ENCODE results near the gene ANKRD17. TPM values are rescaled to one million over a fixed set of nuclear protein-coding genes. Genes with fewer than 3 reads are reported as not detected.
A peak's percentile ranks its signal among the peaks of the same experiment; 100 is the strongest.

The ANKRD17 gene
- total RNA-seq, 1 experiment from 2014 or later = 65.7 TPM

GRCh38 chr4:73259571-73260090, 1.0 kb upstream of the ANKRD17 start:
- DNase-seq (ENCODE audit: unreplicated experiment) = no peak
- Mint-ChIP-seq H3K4me1 (ENCODE audit: insufficient read depth, unreplicated experiment) (peaks cover 10% of the 10 kb centered on the region), H3K9me3 (ENCODE audit: unreplicated experiment) (no peaks in the 10 kb centered on the region), H3K27me3 (ENCODE audit: insufficient read depth, unreplicated experiment) (no peaks in the 10 kb centered on the region), H3K4me3 (ENCODE audit: unreplicated experiment) (peak overlapping the region; percentile 82), H3K36me3 (ENCODE audit: insufficient read depth, unreplicated experiment) (peaks cover under 1% of the 10 kb centered on the region), H3K27ac (ENCODE audit: low read depth, unreplicated experiment) (peak overlapping the region; percentile 99)
- ChIA-PET POLR2A (interaction anchor here (0.6 to 6.3 kb wide), 33 partner anchors 9 to 919 kb away, joined by 3 to 82 read pairs (median 4); partner anchors contain the start of gene COX18), CTCF (interaction anchor here (0.6 to 1.7 kb wide), 8 partner anchors 8 to 394 kb away, joined by 3 to 5 read pairs (median 3); no protein-coding TSS in a partner anchor)
- no peak for TF ChIP-seq CTCF (IDR thresholded peaks at IDR 0.05; ENCODE audit: unreplicated experiment)
- TSS peak; percentile 73 for BruUV-seq (replicated peaks)
- intact Hi-C loops (cut with micrococcal nuclease) = loop anchor here (2.0 to 10.0 kb wide), 4 partner anchors 49 to 765 kb away; no protein-coding TSS in a partner anchor

DNA sequence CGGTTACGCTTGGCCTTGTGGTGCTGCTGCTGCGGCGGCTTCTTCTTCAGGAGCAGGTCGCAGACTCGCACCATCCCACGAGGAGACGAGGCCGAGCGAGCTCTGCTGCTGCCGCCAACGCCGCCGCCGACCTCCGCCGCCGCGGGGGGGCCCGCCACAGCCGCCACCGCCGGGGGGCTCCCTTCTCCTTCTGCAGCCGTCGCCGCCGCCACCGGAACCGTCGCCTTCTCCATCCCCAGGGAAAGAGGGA, 237 bp downstream of the ANKRD17 start:
- peak; percentile 15 for TF ChIP-seq CTCF (IDR thresholded peaks at IDR 0.05; ENCODE audit: unreplicated experiment)
- DNase-seq (ENCODE audit: unreplicated experiment) = no peak
- H3K27ac Mint-ChIP-seq (ENCODE audit: low read depth, unreplicated experiment) = peak overlapping the region; percentile 99
- BruUV-seq (replicated peaks) = no TSS peak
- ChIA-PET POLR2A (interaction anchor here (0.6 to 6.3 kb wide), 34 partner anchors 9 to 850 kb away, joined by 3 to 82 read pairs (median 5); partner anchors contain the start of gene COX18), CTCF (interaction anchor here (0.5 to 4.1 kb wide), 7 partner anchors 51 to 360 kb away, joined by 3 to 26 read pairs (median 3); no protein-coding TSS in a partner anchor)
- H3K4me3 Mint-ChIP-seq (ENCODE audit: unreplicated experiment) = peak overlapping the region; percentile 82
- intact Hi-C loops (cut with micrococcal nuclease) = loop anchor here (2.0 to 10.0 kb wide), 4 partner anchors 50 to 764 kb away; no protein-coding TSS in a partner anchor
- peaks cover 20% of the 10 kb centered on the region for H3K4me1 Mint-ChIP-seq (ENCODE audit: insufficient read depth, unreplicated experiment)
- peaks cover 9% of the 10 kb centered on the region for H3K36me3 Mint-ChIP-seq (ENCODE audit: insufficient read depth, unreplicated experiment)
- no peaks in the 10 kb centered on the region for H3K27me3 Mint-ChIP-seq (ENCODE audit: insufficient read depth, unreplicated experiment)
- no peaks in the 10 kb centered on the region for H3K9me3 Mint-ChIP-seq (ENCODE audit: unreplicated experiment)

GRCh38 chr4:73257651-73258435, 755 bp downstream of the ANKRD17 start:
- H3K9me3 Mint-ChIP-seq (ENCODE audit: unreplicated experiment) = no peaks in the 10 kb centered on the region

More at GRCh38 chr4:73257651-73258435, 755 bp downstream of the ANKRD17 start:
- Mint-ChIP-seq H3K27ac (ENCODE audit: low read depth, unreplicated experiment) (peak overlapping the region; percentile 99), H3K4me3 (ENCODE audit: unreplicated experiment) (peak overlapping the region; percentile 82), H3K27me3 (ENCODE audit: insufficient read depth, unreplicated experiment) (no peaks in the 10 kb centered on the region), H3K36me3 (ENCODE audit: insufficient read depth, unreplicated experiment) (peaks cover 15% of the 10 kb centered on the region), H3K4me1 (ENCODE audit: insufficient read depth, unreplicated experiment) (peaks cover 24% of the 10 kb centered on the region)
- no TSS peak for BruUV-seq (replicated peaks)
- intact Hi-C loops (cut with micrococcal nuclease) = loop anchor here (1.0 to 10.0 kb wide), 7 partner anchors 51 to 763 kb away; partner anchors contain the start of gene COX18
- CTCF ChIA-PET = interaction anchor here (0.5 to 4.1 kb wide), 25 partner anchors 9 to 360 kb away, joined by 3 to 26 read pairs (median 4); partner anchors contain the start of gene COX18
- peak; percentile 45 for DNase-seq (ENCODE audit: unreplicated experiment)
- POLR2A ChIA-PET = interaction anchor here (0.7 to 6.3 kb wide), 34 partner anchors 9 to 851 kb away, joined by 3 to 82 read pairs (median 4); partner anchors contain the start of genes COX18 and RASSF6
- TF ChIP-seq CTCF (IDR thresholded peaks at IDR 0.05; ENCODE audit: unreplicated experiment) = no peak
